Activated gamma-delta T cell treated with anti-CD3 and anti-CD28 coated beads, Interleukin-2, amount 50 U/mL, for 16 hours (primary cell): Measurements from ENCODE around the gene KRTAP16-1.
"Not testable (repeated sequence)": the region's sequence is repeated elsewhere in the genome, so short reads cannot be mapped to it uniquely, and the experiment has no call there.

ENCODE experiments used
- DNase-seq: peaks from one replicate; pipeline ENCODE4 v3.0.0-alpha.2; 2020; ENCODE audit warnings: low read depth

Gene KRTAP16-1

GRCh38 chr17:41308918-41309359 lies at the start of gene KRTAP16-1:
TSS of gene KRTAP16-1 (minus strand) at chr17:41309309. CDS start at chr17:41309253, 56 bp downstream.
- DNase-seq, result peak; percentile 31

GRCh38 chr17:41354536-41354935 lies 45.4 kb upstream of the KRTAP16-1 start:
- DNase-seq, result no peak

- DNase-seq, result no peak
These were observed 43.7 kb upstream of the KRTAP16-1 start for GRCh38 chr17:41352597-41353366.

- no peak for DNase-seq
These were observed 42.1 kb upstream of the KRTAP16-1 start for GRCh38 chr17:41351177-41351576.

- not testable (repeated sequence) for DNase-seq
These were observed 41.3 kb upstream of the KRTAP16-1 start, which contains the start of gene KRT33A for GRCh38 chr17:41350381-41350878. TSS of gene KRT33A (minus strand) at chr17:41350828. CDS start at chr17:41350767, 61 bp downstream.

GRCh38 chr17:41347869-41348760 lies 39.0 kb upstream of the KRTAP16-1 start:
- no peak for DNase-seq

- DNase-seq, result not testable (repeated sequence)
These were observed 37.3 kb upstream of the KRTAP16-1 start for GRCh38 chr17:41346421-41346820.

- DNase-seq, result no peak
These were observed 36.9 kb upstream of the KRTAP16-1 start for GRCh38 chr17:41345992-41346391.

GRCh38 chr17:41343029-41343428 lies 33.9 kb upstream of the KRTAP16-1 start:
- no peak for DNase-seq

GRCh38 chr17:41340934-41341861 lies 32.1 kb upstream of the KRTAP16-1 start:
- no peak for DNase-seq

- no peak for DNase-seq
These were observed 31.4 kb upstream of the KRTAP16-1 start for GRCh38 chr17:41340494-41340893.

- DNase-seq, result no peak
These were observed 30.6 kb upstream of the KRTAP16-1 start for GRCh38 chr17:41339571-41340172.

- DNase-seq, result peak; percentile 37
These were observed 29.9 kb upstream of the KRTAP16-1 start for GRCh38 chr17:41338961-41339485.

GRCh38 chr17:41335747-41336146 lies 26.6 kb upstream of the KRTAP16-1 start:
- DNase-seq, result no peak

GRCh38 chr17:41334385-41335305 lies 25.5 kb upstream of the KRTAP16-1 start:
- no peak for DNase-seq

- DNase-seq, result no peak
These were observed 24.7 kb upstream of the KRTAP16-1 start for GRCh38 chr17:41333836-41334235.

GRCh38 chr17:41333098-41333497 lies 24.0 kb upstream of the KRTAP16-1 start:
- no peak for DNase-seq

GRCh38 chr17:41332239-41332638 lies 23.1 kb upstream of the KRTAP16-1 start:
- no peak for DNase-seq

- no peak for DNase-seq
These were observed 22.5 kb upstream of the KRTAP16-1 start for GRCh38 chr17:41331606-41332005.
